ENCODE results near the gene TAS1R1. TPM values are rescaled to one million over a fixed set of nuclear protein-coding genes. Genes with fewer than 3 reads are reported as not detected.
A peak's percentile ranks its signal among the peaks of the same experiment; 100 is the strongest.

Gene TAS1R1
- total RNA-seq, 2 experiments from 2014 or later: not detected

DNA sequence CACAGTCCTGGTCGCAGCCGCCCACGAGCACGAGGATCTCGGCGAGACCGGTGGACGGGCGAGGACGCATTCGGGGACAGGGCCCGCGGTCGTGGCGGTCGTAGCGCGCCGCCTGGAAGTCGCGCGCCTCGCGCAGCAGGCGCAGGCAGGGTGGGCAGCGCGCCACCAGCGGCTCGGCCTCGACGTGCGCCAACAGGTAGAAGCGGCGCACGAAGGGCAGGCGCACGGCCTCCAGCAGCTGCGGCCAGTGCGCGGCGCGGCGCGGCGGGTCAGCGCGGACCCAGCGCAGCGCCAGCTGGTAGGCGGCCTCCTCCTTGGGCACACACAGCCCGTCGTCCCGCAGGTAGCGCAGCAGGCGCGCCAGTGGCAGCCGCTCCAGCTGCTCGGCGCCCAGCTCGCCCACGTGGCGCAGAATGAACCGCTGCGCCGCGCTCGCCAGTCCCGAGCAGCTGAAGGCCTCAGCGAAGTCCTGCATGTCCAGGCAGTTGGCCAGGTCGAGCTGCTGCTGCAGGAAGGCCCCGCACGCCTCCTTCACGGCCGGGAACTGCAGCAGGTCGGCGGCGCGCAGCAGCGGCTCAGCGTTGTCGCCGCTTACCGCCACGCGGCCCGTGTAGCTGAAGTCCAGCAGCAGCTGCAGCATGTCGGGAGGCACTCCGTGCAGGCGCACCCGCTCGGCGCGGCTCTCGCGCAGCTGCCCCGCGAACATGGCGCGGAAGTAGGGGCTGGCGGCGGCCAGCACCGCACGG, 47.0 kb downstream of the TAS1R1 start:
- POLR2A ChIA-PET: interaction anchor here (0.6 to 7.0 kb wide), 14 partner anchors 8 to 183 kb away, joined by 3 to 59 read pairs (median 4); partner anchors contain the start of genes CAMTA1, PHF13, PLEKHG5 and THAP3
- peak overlapping the region; percentile 94 for H3K27ac Mint-ChIP-seq
- peak; percentile 34 for DNase-seq
- CTCF ChIA-PET: interaction anchor here (0.8 to 2.8 kb wide), 7 partner anchors 8 to 111 kb away, joined by 3 to 11 read pairs (median 3); partner anchors contain the start of genes NOL9, PLEKHG5 and THAP3
- peaks cover 30% of the 10 kb centered on the region for H3K36me3 Mint-ChIP-seq (ENCODE audit: low read depth)
- peak; percentile 27 for ATAC-seq
- intact Hi-C loops (cut with micrococcal nuclease): no loop called here
- H3K4me3 Mint-ChIP-seq: peak overlapping the region; percentile 93
- H3K9me3 Mint-ChIP-seq: no peaks in the 10 kb centered on the region
- TF ChIP-seq, protein P1, sequence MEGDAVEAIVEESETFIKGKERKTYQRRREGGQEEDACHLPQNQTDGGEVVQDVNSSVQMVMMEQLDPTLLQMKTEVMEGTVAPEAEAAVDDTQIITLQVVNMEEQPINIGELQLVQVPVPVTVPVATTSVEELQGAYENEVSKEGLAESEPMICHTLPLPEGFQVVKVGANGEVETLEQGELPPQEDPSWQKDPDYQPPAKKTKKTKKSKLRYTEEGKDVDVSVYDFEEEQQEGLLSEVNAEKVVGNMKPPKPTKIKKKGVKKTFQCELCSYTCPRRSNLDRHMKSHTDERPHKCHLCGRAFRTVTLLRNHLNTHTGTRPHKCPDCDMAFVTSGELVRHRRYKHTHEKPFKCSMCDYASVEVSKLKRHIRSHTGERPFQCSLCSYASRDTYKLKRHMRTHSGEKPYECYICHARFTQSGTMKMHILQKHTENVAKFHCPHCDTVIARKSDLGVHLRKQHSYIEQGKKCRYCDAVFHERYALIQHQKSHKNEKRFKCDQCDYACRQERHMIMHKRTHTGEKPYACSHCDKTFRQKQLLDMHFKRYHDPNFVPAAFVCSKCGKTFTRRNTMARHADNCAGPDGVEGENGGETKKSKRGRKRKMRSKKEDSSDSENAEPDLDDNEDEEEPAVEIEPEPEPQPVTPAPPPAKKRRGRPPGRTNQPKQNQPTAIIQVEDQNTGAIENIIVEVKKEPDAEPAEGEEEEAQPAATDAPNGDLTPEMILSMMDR (IDR thresholded peaks at IDR 0.05): no peak
- peaks cover 34% of the 10 kb centered on the region for H3K4me1 Mint-ChIP-seq (ENCODE audit: low read depth)
- no peaks in the 10 kb centered on the region for H3K27me3 Mint-ChIP-seq

DNA sequence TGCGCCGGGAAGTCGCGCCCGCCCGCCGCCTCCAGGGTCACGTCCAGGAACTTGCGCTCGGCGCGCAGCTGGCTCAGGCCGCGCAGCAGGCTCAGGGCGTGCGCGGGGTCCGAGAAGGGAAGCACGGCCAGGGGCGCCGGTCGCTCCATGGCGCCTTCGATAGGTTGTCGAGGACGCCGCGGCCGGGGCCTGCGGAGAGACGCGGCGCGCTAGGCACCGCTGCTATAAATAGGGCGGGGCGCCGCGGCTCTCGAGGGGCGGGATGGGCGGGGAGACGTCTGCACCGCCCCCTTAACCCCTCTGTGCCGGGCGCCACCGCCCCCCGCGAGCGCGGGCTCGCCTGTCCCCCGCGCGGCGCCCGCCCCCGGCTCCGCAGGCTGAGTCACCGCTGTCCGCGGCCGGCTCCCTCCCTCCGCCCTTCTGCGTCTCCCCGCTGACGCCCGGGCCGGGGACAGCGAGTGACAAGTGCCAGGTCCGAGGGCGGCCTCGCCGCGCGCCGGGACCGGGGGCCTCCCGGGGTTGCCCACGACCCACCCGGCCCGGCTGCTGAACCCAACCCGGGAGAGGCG, 47.6 kb downstream of the TAS1R1 start, which contains the start of gene KLHL21:
KLHL21 (minus strand) TSS at position 201 of the 569 bp plus-strand sequence; CDS start at position 149, 52 bp downstream.
- ChIA-PET CTCF (interaction anchor here (0.6 to 2.7 kb wide), 10 partner anchors 8 to 142 kb away, joined by 3 to 12 read pairs (median 3); partner anchors contain the start of genes DNAJC11, NOL9, PLEKHG5 and TAS1R1), POLR2A (interaction anchor here (0.8 to 7.0 kb wide), 11 partner anchors 8 to 138 kb away, joined by 3 to 59 read pairs (median 4); partner anchors contain the start of genes NOL9, PHF13, THAP3 and ZBTB48)
- Mint-ChIP-seq H3K27me3 (no peaks in the 10 kb centered on the region), H3K4me3 (peak within 1 kb of the TSS; percentile 93), H3K9me3 (no peaks in the 10 kb centered on the region), H3K27ac (peak within 1 kb of the TSS; percentile 98), H3K36me3 (ENCODE audit: low read depth) (peaks cover 25% of the 10 kb centered on the region), H3K4me1 (ENCODE audit: low read depth) (peaks cover 28% of the 10 kb centered on the region)
- DNase-seq: peak; percentile 90
- TF ChIP-seq, protein P1 (IDR thresholded peaks at IDR 0.05): no peak
- intact Hi-C loops (cut with micrococcal nuclease): loop anchor here (1.0 kb wide), 1 partner anchor 11 kb away; the partner anchor contains the start of gene PHF13
- peak; percentile 60 for ATAC-seq

DNA sequence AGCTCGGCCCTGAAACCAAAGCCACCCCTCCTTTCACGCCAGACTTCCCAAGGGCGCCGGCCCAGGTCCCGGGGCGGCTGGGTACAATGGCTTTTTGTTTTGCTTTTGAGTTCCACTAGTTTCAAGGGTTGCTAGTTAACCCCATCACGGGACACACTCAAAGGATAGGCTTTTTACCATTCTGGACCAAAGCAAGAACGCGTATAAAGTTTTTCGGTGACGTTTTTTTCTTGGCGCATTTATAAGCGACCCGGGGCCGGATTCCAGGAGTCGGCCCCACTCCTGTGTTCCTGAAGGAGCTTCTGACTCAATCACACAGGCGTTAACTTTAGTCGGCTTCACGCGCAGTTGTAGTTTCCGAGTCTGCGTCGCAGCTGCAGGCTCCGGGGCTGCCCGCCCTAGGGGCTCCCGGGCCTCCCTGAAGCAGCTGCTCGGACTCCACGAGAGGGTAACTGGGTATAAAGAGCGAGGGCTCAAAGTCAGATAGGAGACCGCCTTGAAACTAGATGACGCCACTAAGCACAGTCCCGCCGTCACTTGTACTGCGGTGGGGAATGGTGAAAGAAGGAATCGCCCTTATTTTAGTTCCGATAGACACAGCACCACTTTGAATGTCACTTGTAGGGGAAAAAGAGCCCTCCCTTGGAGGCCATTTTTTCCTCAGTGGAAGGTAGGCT, 48.3 kb downstream of the TAS1R1 start:
- TF ChIP-seq, protein P1 (IDR thresholded peaks at IDR 0.05): no peak
- H3K27me3 Mint-ChIP-seq: no peaks in the 10 kb centered on the region
- peak overlapping the region; percentile 98 for H3K27ac Mint-ChIP-seq
- DNase-seq (peak; percentile 80), ATAC-seq (peak; percentile 24)
- peak overlapping the region; percentile 82 for H3K4me3 Mint-ChIP-seq
- peaks cover 22% of the 10 kb centered on the region for H3K36me3 Mint-ChIP-seq (ENCODE audit: low read depth)
- no peaks in the 10 kb centered on the region for H3K9me3 Mint-ChIP-seq
- intact Hi-C loops (cut with micrococcal nuclease): loop anchor here (1.0 kb wide), 1 partner anchor 10 kb away; the partner anchor contains the start of gene PHF13
- POLR2A ChIA-PET: interaction anchor here (0.8 to 7.0 kb wide), 9 partner anchors 10 to 138 kb away, joined by 3 to 59 read pairs (median 4); partner anchors contain the start of genes NOL9, PHF13, THAP3 and ZBTB48
- peaks cover 25% of the 10 kb centered on the region for H3K4me1 Mint-ChIP-seq (ENCODE audit: low read depth)
- CTCF ChIA-PET: interaction anchor here (0.6 to 2.7 kb wide), 9 partner anchors 9 to 141 kb away, joined by 3 to 12 read pairs (median 3); partner anchors contain the start of genes DNAJC11, NOL9, PLEKHG5 and TAS1R1

DNA sequence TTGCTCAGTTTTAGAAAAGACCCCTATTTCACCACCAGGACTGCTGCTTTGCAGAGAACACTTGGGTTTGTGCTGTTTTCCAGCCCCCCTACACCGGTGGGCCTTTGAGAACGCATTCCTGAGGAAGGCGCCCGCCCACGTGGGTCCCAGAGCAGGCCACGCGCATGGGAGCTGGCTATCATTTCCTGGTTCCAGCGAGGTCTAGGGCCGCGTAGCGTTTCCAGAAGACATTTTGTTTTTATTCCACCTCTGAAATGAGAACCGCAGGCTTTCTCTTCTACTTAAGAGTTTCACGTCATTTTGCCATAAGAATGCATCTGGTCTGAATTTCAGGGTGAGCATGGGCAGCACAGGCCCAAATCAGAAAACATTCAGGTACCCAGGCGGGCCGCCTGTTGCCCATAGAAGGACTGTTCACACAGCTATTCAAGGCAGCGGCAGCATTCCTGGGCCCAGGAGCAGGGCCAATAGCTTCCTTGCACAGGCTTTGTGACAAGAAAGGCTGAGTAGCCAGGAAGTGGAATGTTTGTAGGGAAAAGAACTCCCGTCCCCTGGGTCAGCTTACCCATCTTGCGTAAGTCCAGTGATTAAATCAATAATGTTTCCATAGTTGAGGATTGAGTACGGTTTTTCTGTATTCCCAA, 48.9 kb downstream of the TAS1R1 start:
- ATAC-seq (no peak), DNase-seq (no peak)
- POLR2A ChIA-PET: interaction anchor here (1.0 to 7.0 kb wide), 8 partner anchors 9 to 139 kb away, joined by 3 to 59 read pairs (median 4); partner anchors contain the start of genes NOL9, PHF13, THAP3 and ZBTB48
- Mint-ChIP-seq H3K4me3 (peak overlapping the region; percentile 82), H3K27ac (peak overlapping the region; percentile 98), H3K36me3 (ENCODE audit: low read depth) (peaks cover 20% of the 10 kb centered on the region), H3K27me3 (no peaks in the 10 kb centered on the region), H3K9me3 (no peaks in the 10 kb centered on the region), H3K4me1 (ENCODE audit: low read depth) (peaks cover 22% of the 10 kb centered on the region)
- intact Hi-C loops (cut with micrococcal nuclease): loop anchor here (1.0 kb wide), 1 partner anchor 9 kb away; the partner anchor contains the start of gene PHF13
- CTCF ChIA-PET: interaction anchor here (1.3 to 2.7 kb wide), 5 partner anchors 8 to 50 kb away, joined by 3 to 12 read pairs (median 4); partner anchors contain the start of genes NOL9 and TAS1R1
- TF ChIP-seq, protein P1 (IDR thresholded peaks at IDR 0.05): peak; percentile 25

Measured in activated CD8-positive, alpha-beta T cell treated with anti-CD3 and anti-CD28 coated beads for 36 hours (primary cell).